PC-9 (cell line): ENCODE measurements around the gene MRPL34. TPM values are rescaled to one million over a fixed set of nuclear protein-coding genes. Genes with fewer than 3 reads are reported as not detected.
A peak's percentile ranks its signal among the peaks of the same experiment; 100 is the strongest.

Source experiments
- BruUV-seq: library from RNA; stranded (reverse); fragments of 400-500 nt; replicated peaks from 2 replicates; lab custom pipeline; 2021; lab: Mats Ljungman, UMichigan
- CTCF ChIA-PET: fragments of 300-600 bp; sonication (Branson Sonifier 250); formaldehyde crosslinking; loops from one replicate; lab custom pipeline; 2022; ENCODE audit warnings: antibody characterized with exemption; lab: Charles Lee
- POLR2A ChIA-PET: fragments of 300-600 bp; sonication (Branson Sonifier 250); formaldehyde crosslinking; loops from one replicate; lab custom pipeline; 2022; ENCODE audit warnings: antibody characterized with exemption; ENCODE audit not compliant: unreplicated experiment; lab: Charles Lee
- DNase-seq, 2 experiments: peaks; one replicate each; pipeline versions ENCODE4 v3.0.0 to v3.0.0-alpha.2; 2015 to 2022; ENCODE audit warnings: mixed read lengths in 1 of 2
- H2AFZ ChIP-seq: fragments of 200-600 bp; sonication (generic); 2 replicates; pipeline ENCODE4 v1.8.1; 2017; ENCODE audit warnings: antibody characterized with exemption
- H3F3A ChIP-seq: fragments of 200-600 bp; sonication (generic); 2 replicates; pipeline ENCODE4 v1.8.1; 2017; ENCODE audit warnings: antibody characterized with exemption, mild to moderate bottlenecking, low read depth; ENCODE audit not compliant: insufficient read depth
- H3K27ac ChIP-seq: fragments of 200-600 bp; sonication (generic); 2 replicates; pipeline ENCODE4 v1.6.1; 2016; ENCODE audit warnings: mixed run types
- H3K27me3 ChIP-seq: fragments of 200-600 bp; sonication (generic); 2 replicates; pipeline ENCODE4 v1.6.1; 2016; ENCODE audit warnings: low read depth, mixed run types; ENCODE audit not compliant: insufficient read depth
- H3K36me3 ChIP-seq: fragments of 200-600 bp; sonication (generic); 2 replicates; pipeline ENCODE4 v1.6.1; 2016; ENCODE audit warnings: low read depth, mixed run types
- H3K4me1 ChIP-seq: fragments of 200-600 bp; sonication (generic); replicated peaks from 2 replicates; pipeline ENCODE4 v1.6.1; 2016; ENCODE audit warnings: mixed run types; ENCODE audit not compliant: insufficient read depth
- H3K4me2 ChIP-seq: fragments of 200-600 bp; sonication (generic); 2 replicates; pipeline ENCODE4 v1.6.1; 2017; ENCODE audit warnings: mixed run types
- H3K4me3 ChIP-seq: fragments of 200-600 bp; sonication (generic); 2 replicates; pipeline ENCODE4 v1.6.1; 2016; ENCODE audit warnings: mixed run types
- H3K79me2 ChIP-seq: fragments of 200-600 bp; sonication (generic); 2 replicates; pipeline ENCODE4 v1.6.1; 2017; ENCODE audit warnings: low read depth, mixed run types
- H3K9me2 ChIP-seq: fragments of 200-600 bp; sonication (generic); 2 replicates; pipeline ENCODE4 v1.8.1; 2017; ENCODE audit warnings: mild to moderate bottlenecking; ENCODE audit not compliant: insufficient read depth
- H3K9me3 ChIP-seq: fragments of 200-600 bp; sonication (generic); 2 replicates; pipeline ENCODE4 v1.8.1; 2016; ENCODE audit warnings: low read depth; ENCODE audit not compliant: insufficient read depth
- H4K20me1 ChIP-seq: fragments of 200-600 bp; sonication (generic); 2 replicates; pipeline ENCODE4 v1.8.1; 2017; ENCODE audit not compliant: insufficient read depth
- CTCF ChIP-seq: fragments of 200-600 bp; sonication (generic); conservative IDR thresholded peaks from 2 replicates; pipeline ENCODE4 v1.6.1; 2017; ENCODE audit warnings: mixed run types, antibody characterized with exemption, mild to moderate bottlenecking, moderate library complexity
- EZH2 ChIP-seq: fragments of 200-600 bp; sonication (generic); IDR thresholded peaks from 2 replicates; pipeline ENCODE4 v1.8.0; 2017; ENCODE audit warnings: antibody characterized with exemption, low read depth
- intact Hi-C: fragments of 100-400 bp; cut with micrococcal nuclease; formaldehyde crosslinking; loops from one replicate; pipeline ENCODE4 v1.10.0; 2022; ENCODE audit not compliant: unreplicated experiment
- total RNA-seq: library from RNA; stranded (reverse); gene quantifications from 2 replicates; pipeline ENCODE4 v1.2.3, GENCODE V29; 2021

The MRPL34 gene
- total RNA-seq, 1 experiment from 2014 or later: 64.8 TPM

DNA sequence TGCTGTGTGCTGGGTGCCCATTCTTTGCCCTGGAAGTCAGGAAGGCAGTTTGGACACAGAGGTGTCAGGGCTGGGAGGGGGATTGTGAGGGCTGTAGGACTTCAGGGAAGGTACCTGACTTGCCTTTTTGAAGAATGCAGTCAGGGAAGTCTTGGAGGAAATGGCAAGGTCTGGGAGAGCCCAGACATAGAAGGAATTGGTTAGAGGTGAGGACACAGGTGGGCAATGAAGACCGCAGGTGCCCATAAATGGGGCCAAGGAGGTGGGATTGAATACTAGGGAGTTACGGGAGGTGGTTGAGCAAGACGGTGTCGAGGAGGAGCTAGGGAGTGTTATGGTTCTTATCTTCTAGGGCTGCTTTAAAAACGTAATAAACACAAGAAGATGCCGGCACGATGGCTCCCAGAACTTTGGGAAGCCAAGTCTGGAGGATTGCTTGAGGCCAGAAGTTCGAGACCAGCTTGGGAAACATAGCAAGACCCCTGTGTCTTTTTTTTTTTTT lies 2.3 kb downstream of the MRPL34 start:
- H3K79me2 ChIP-seq: peaks cover 54% of the 10 kb centered on the region
- no peaks in the 10 kb centered on the region for H3K9me2 ChIP-seq
- POLR2A ChIA-PET: no interaction called here
- H3K36me3 ChIP-seq: no peaks in the 10 kb centered on the region
- H2AFZ ChIP-seq: no peak overlapping the region
- BruUV-seq: no TSS peak
- no peak overlapping the region for H3K4me2 ChIP-seq
- peaks cover 38% of the 10 kb centered on the region for H3F3A ChIP-seq
- intact Hi-C loops: loop anchor here (5.0 to 10.0 kb wide), 2 partner anchors 593 to 624 kb away; partner anchors contain the start of genes CCDC124 and NWD1
- H3K27ac ChIP-seq: no peak overlapping the region
- H3K4me3 ChIP-seq: no peak overlapping the region
- peaks cover 9% of the 10 kb centered on the region for H4K20me1 ChIP-seq
- TF ChIP-seq EZH2 (no peak), CTCF (no peak)
- H3K4me1 ChIP-seq: peaks cover 58% of the 10 kb centered on the region
- CTCF ChIA-PET: no interaction called here
- H3K27me3 ChIP-seq: no peaks in the 10 kb centered on the region
- H3K9me3 ChIP-seq: no peaks in the 10 kb centered on the region
- no peak for DNase-seq

- intact Hi-C loops: loop anchor here (1.0 to 10.0 kb wide), 3 partner anchors 28 to 623 kb away; partner anchors contain the start of genes CCDC124, GTPBP3 and NWD1
Observed at GRCh38 chr19:17309198-17309964, 3.7 kb downstream of the MRPL34 start, which contains the start of gene DDA1. DDA1 (plus strand) TSS chr19:17309563; CDS start chr19:17309655, 92 bp downstream.

More at GRCh38 chr19:17309198-17309964, 3.7 kb downstream of the MRPL34 start, which contains the start of gene DDA1:
- peak within 1 kb of the TSS; percentile 72 for H3K4me3 ChIP-seq
- H4K20me1 ChIP-seq: peaks cover 12% of the 10 kb centered on the region
- H3K4me1 ChIP-seq: peaks cover 50% of the 10 kb centered on the region
- H3K27ac ChIP-seq: peak within 1 kb of the TSS; percentile 51
- H3K79me2 ChIP-seq: peaks cover 69% of the 10 kb centered on the region
- no TSS peak for BruUV-seq
- no peak for TF ChIP-seq CTCF
- TF ChIP-seq EZH2: no peak
- no peaks in the 10 kb centered on the region for H3K27me3 ChIP-seq
- peak; percentile 98 to 100 for DNase-seq
- 0 out of 2 replicates have a peak, but pooled peaks cover 8% of the 10 kb centered on the region for H3K36me3 ChIP-seq
- peak within 1 kb of the TSS; percentile 63 for H2AFZ ChIP-seq
- ChIA-PET CTCF (interaction anchor here (0.5 to 1.0 kb wide), 3 partner anchors 54 to 550 kb away, joined by 3 to 11 read pairs (median 3); partner anchors contain the start of gene MVB12A), POLR2A (interaction anchor here (0.5 to 1.2 kb wide), 11 partner anchors 8 to 1112 kb away, joined by 3 to 12 read pairs (median 5); partner anchors contain the start of genes ANO8, MVB12A and USE1)
- H3F3A ChIP-seq: peaks cover 39% of the 10 kb centered on the region
- peak within 1 kb of the TSS; percentile 85 for H3K4me2 ChIP-seq
- H3K9me2 ChIP-seq: no peaks in the 10 kb centered on the region
- no peaks in the 10 kb centered on the region for H3K9me3 ChIP-seq
